GM15510 (cell line): Measurements from ENCODE around the gene MAN2A1.

Source experiments
- POLR2A ChIP-seq: IDR thresholded peaks from 3 replicates; pipeline ENCODE4 v1.6.1; 2011; ENCODE audit warnings: borderline replicate concordance; ENCODE audit not compliant: insufficient read length; ENCODE audit errors: extremely low read depth

The MAN2A1 gene

DNA sequence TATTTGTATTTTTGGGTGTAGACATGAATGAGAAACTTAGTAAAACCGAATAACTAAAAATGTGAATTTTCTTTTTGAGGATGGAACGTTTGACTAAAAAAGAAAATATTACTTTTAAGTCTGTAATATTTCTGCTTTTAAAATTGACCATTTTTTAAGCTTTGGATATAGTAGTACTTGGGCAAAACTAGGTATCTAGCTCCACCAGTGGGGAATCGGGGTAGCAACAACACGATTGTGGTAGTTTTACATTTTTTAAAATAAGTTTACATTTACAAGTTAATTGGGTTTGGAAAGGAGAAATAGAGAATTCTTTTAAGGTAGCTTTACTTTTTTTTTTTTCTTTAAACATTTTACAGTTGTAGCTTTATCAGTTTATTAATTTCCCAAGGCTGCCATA is 154.4 kb downstream of the MAN2A1 start:
- no peak for TF ChIP-seq POLR2A

GRCh38 chr5:109844695-109845094 is 155.0 kb downstream of the MAN2A1 start:
- no peak for TF ChIP-seq POLR2A

DNA sequence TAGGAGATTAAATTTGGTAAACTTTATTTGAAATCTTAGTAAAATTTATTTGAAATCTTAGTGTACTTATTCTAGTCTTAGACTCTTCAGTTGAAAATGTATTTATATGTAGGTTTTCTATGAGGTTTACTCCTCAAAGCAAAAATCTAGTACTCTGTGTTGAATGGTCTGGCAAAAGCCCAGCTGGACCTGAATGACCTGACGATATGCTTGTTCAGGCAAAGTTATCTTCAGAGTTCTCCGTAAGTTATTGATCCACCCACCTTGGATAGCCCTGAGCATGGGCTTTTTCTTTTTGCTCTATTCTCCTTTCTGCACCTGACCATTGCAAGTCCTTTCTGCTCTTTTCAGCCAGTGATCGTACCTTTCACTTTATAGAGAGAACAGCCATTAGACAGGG is 158.4 kb downstream of the MAN2A1 start:
- TF ChIP-seq POLR2A, result no peak

DNA sequence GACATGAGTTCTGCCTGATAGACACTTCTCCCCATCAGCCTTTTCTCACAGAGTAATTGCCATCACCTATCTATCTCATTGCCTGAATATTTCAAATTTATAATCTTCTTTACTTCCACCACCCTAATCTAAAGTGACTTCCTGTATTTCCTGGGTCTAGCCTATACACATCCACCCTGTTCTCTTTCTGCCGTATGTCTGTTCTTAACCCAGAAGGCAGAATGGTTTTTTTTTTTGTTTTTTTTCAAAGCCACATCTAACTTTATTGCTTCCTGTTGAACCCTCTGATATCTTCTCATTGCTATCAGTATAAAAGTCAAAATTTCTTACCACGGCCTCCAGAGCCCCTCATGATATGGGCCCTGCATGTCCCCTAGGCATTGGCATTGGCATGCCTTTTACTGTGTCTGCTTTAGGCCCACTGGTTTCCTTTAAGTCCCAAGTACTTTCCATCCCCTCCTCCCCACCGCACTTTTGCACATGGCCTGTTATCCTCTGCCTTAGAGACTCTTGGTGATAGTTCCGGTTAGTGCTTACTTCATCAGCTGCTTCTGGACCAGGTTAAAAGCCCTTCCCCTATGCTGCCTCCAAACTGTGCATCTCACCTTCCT is 159.9 kb downstream of the MAN2A1 start:
- no peak for TF ChIP-seq POLR2A

DNA sequence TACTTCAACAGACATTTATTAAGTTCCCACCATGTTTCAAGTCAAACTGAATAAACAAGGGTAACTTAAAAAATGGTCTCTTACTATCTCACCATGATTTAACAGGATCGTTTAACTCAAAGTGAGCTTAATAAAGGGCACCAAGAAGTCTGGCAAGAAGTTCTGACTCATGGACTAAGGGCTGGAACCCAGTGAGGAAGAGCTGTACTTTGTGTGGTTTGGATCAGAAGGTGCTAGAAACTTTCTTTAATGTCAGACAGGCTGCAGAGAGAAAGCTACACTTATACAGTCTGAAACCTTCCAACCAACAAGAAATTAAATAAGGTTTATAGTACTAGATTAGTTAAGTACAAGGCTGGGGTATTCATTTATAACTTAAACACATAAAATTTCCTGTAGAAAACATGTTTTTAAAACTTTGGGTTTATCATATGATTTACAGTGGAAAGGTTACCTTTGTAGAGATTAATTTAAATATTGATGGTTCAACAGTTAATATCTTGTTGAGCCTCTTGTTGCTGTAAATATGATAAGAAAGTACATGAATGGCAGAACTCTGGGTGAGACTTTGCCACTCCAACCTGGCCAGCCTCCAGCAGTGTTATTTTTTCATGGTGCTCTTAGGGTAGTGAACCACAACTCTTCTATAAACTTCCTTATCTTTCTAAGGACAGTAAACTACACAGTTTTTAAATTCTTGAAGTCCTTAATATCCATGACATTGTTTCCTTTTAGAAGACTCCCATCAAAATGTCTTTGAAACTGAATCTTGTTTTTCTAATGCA is 162.8 kb downstream of the MAN2A1 start:
- TF ChIP-seq POLR2A, result no peak

DNA sequence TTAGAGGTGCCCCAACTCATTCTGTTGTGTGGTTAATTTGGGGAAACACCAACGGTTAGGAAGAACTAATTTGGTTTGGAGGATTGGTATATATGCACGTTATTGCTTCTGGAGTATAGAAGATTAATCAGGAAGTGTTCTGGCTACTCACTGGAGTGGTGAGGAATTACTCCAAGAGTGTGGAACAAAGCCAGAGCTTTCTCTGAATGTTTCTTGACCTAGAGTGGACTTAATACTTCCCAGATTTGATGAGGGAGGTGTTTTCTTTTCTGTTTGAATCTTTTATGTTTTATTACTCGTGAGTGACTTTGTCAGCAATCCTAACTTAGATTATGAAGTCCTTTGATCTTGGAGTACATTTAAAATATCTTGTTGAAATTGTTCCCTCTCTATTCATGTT is 163.7 kb downstream of the MAN2A1 start:
- no peak for TF ChIP-seq POLR2A

GRCh38 chr5:109855056-109855455 is 165.3 kb downstream of the MAN2A1 start:
- no peak for TF ChIP-seq POLR2A

- TF ChIP-seq POLR2A, result no peak
Measured at GRCh38 chr5:109857405-109858031, 167.8 kb downstream of the MAN2A1 start.

- TF ChIP-seq POLR2A, result no peak
Measured at GRCh38 chr5:109859537-109859936, 169.8 kb downstream of the MAN2A1 start.

- TF ChIP-seq POLR2A, result no peak
Measured at GRCh38 chr5:109862301-109862700, 172.6 kb downstream of the MAN2A1 start.

DNA sequence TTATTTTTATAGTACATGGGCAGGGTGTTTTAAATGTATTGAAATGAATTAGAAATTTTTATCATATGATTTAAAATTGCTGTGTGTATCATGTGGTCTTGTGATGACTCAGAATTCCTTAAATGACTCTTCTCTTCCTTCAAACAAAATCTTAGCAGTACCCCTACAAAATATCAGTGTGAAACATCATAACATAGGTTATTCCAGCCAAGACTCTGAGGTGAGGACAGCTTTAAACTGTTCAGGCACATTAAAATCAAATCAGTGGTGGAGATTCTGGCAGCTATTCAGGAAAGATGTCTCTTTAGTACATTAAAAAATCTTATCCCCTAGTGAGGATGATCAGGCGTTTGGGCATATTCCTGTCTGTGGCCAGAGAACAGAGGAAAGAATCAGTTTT is 174.0 kb downstream of the MAN2A1 start:
- no peak for TF ChIP-seq POLR2A

GRCh38 chr5:109865637-109866036 is 175.9 kb downstream of the MAN2A1 start:
- no peak for TF ChIP-seq POLR2A

DNA sequence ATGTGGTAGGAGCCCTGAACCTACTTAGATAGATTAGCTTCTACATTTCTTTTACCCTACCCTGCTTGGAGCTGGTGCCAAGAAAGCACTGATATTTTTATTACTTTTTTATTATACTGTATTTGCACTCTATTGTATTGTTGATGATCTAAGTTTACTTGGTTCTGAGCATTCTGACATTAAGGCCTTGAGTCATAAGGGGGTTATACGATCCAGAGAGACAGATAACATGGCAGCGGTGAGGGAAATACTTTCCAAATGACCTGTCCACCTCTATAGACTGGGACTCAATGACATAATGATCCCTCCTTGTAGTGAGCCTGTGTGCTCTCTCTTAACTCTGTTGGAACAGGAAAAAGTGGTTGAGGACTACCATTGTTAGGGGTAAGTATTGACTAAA is 176.3 kb downstream of the MAN2A1 start:
- no peak for TF ChIP-seq POLR2A

- TF ChIP-seq POLR2A, result no peak
Measured at GRCh38 chr5:109868737-109869136, 179.0 kb downstream of the MAN2A1 start.

GRCh38 chr5:109873687-109874086 is 184.0 kb downstream of the MAN2A1 start:
- TF ChIP-seq POLR2A, result no peak

DNA sequence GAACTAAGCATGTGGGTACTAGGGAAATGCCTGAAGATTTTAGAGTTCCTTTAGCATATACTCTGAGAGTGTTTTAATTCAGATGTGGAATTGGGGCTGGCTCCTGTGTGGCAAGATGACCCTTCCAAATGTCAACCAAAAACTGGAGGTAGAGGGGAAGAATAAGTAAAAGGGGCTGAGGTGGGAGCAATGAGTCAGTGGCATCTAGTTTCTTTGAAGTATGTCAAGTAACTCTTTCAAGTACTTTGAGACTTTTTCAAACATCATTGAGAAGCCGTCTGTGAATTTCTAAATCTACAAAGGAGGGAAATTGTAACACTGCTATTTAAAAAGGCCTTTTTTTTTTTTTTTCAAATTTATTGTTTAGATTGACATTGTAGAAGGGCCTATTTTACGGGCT is 184.4 kb downstream of the MAN2A1 start:
- no peak for TF ChIP-seq POLR2A
